Endothelial cell of umbilical vein (primary cell): ENCODE data around the gene C20orf144. TPM values are rescaled to one million over a fixed set of nuclear protein-coding genes. Genes with fewer than 3 reads are reported as not detected.

Experiments used
- BruUV-seq: library from RNA; stranded (reverse); fragments of 400-500 nt; replicated peaks from 2 replicates; lab custom pipeline; 2021; lab: Mats Ljungman, UMichigan
- CTCF ChIA-PET: fragments of 300-600, 350-600 bp; sonication (Branson Sonifier 250); formaldehyde crosslinking; loops from one replicate; lab custom pipeline; 2021; ENCODE audit warnings: antibody characterized with exemption, inconsistent platforms; lab: Charles Lee
- POLR2A ChIA-PET: fragments of 300-600, 350-600 bp; sonication (Branson Sonifier 250); formaldehyde crosslinking; loops from one replicate; lab custom pipeline; 2021; ENCODE audit warnings: antibody characterized with exemption, inconsistent platforms; lab: Charles Lee
- DNase-seq: peaks from one replicate; pipeline ENCODE4 v3.0.0-alpha.2; 2011; ENCODE audit warnings: low read depth, low spot score
- FAIRE-seq: peaks from 2 replicates; lab custom pipeline; 2011; peaks lifted over from hg19 to GRCh38; lab: Jason Lieb, UNC
- H2AFZ ChIP-seq: 2 replicates; pipeline ENCODE4 v1.6.0; 2012; ENCODE audit warnings: low read depth, low read length, control low read depth, inconsistent platforms
- H3K27ac ChIP-seq: 2 replicates; pipeline ENCODE4 v1.5.1; 2011; ENCODE audit warnings: low read depth, mild to moderate bottlenecking, control low read depth, low read length, moderate library complexity; ENCODE audit not compliant: insufficient read depth
- H3K27me3 ChIP-seq, 2 experiments: 2 replicates each; pipeline versions ENCODE4 v1.6.0 to v1.6.1; 2011; ENCODE audit warnings: low read length in 2 of 2, mixed read lengths in 1 of 2; ENCODE audit not compliant: control insufficient read depth in 2 of 2, insufficient read depth in 2 of 2
- H3K36me3 ChIP-seq, 2 experiments: 2 replicates in 1 of 2; 3 replicates in 1 of 2; pipeline ENCODE4 v1.5.1; 2011; ENCODE audit warnings: low read length in 2 of 2, mild to moderate bottlenecking in 1 of 2, moderate library complexity in 1 of 2; ENCODE audit not compliant: control insufficient read depth in 2 of 2, insufficient read depth in 2 of 2; ENCODE audit errors: extremely low read depth in 1 of 2
- H3K4me1 ChIP-seq: 3 replicates; pipeline ENCODE4 v1.5.1; 2011; ENCODE audit warnings: mild to moderate bottlenecking, low read length; ENCODE audit not compliant: control insufficient read depth, insufficient read depth; ENCODE audit errors: extremely low read depth
- H3K4me2 ChIP-seq: 2 replicates; pipeline ENCODE4 v1.6.1; 2011; ENCODE audit warnings: low read length, control low read depth, mixed read lengths; ENCODE audit not compliant: insufficient read depth
- H3K4me3 ChIP-seq, 3 experiments: fragments of 200-600 bp in 1 of 3; sonication (generic), shearing (Covaris generic) in 1 of 3; replicated peaks in 1 of 3; 2 replicates each; pipeline ENCODE4 v1.5.1; 2011 to 2016; ENCODE audit warnings: control low read depth in 3 of 3, low read length in 3 of 3, mild to moderate bottlenecking in 2 of 3, inconsistent platforms in 1 of 3, low read depth in 1 of 3, moderate library complexity in 1 of 3; ENCODE audit not compliant: insufficient read depth in 1 of 3
- H3K79me2 ChIP-seq: 2 replicates; pipeline ENCODE4 v1.6.0; 2012; ENCODE audit warnings: low read length, inconsistent platforms; ENCODE audit not compliant: control insufficient read depth, insufficient read depth
- H3K9ac ChIP-seq: replicated peaks from 2 replicates; pipeline ENCODE3; 2011; ENCODE audit warnings: low read length, control low read depth; ENCODE audit not compliant: insufficient read depth; ENCODE audit errors: extremely low read depth
- H3K9me1 ChIP-seq: replicated peaks from 3 replicates; pipeline ENCODE4 v1.6.0; 2011; ENCODE audit warnings: mild to moderate bottlenecking, low read length; ENCODE audit not compliant: control insufficient read depth, insufficient read depth; ENCODE audit errors: extremely low read depth
- H3K9me3 ChIP-seq: replicated peaks from 2 replicates; pipeline ENCODE4 v1.5.1; 2012; ENCODE audit warnings: low read length, inconsistent platforms; ENCODE audit not compliant: control insufficient read depth, insufficient read depth
- H4K20me1 ChIP-seq: replicated peaks from 2 replicates; pipeline ENCODE3; 2011; ENCODE audit warnings: mild to moderate bottlenecking, low read length; ENCODE audit not compliant: control insufficient read depth, insufficient read depth; ENCODE audit errors: extremely low read depth
- EZH2 ChIP-seq: IDR thresholded peaks from 2 replicates; pipeline ENCODE4 v1.6.1; 2012; ENCODE audit warnings: borderline replicate concordance, low read depth, mild to moderate bottlenecking, moderate library complexity, low read length, inconsistent platforms; ENCODE audit not compliant: severe bottlenecking
- GATA2 ChIP-seq: IDR thresholded peaks from 2 replicates; pipeline ENCODE4 v1.7.0; 2011; ENCODE audit warnings: low read depth, mild to moderate bottlenecking, moderate library complexity, mixed read lengths, low read length; ENCODE audit not compliant: insufficient read length, insufficient read depth
- JUN ChIP-seq: IDR thresholded peaks from 2 replicates; pipeline ENCODE4 v1.6.1; 2011; ENCODE audit warnings: borderline replicate concordance, low read depth; ENCODE audit not compliant: insufficient read length, insufficient read depth
- MYC ChIP-seq: IDR thresholded peaks from one replicate; pipeline ENCODE4 v1.6.1; 2011; ENCODE audit warnings: mild to moderate bottlenecking, low read depth, low read length
- POLR2A ChIP-seq: IDR thresholded peaks from 2 replicates; pipeline ENCODE4 v1.6.1; 2012; ENCODE audit warnings: low read depth, mild to moderate bottlenecking, control low read depth, low read length
- dilution Hi-C: fragments of 300-500 bp; cut with MboI; formaldehyde crosslinking; loops from one replicate; pipeline ENCODE4 v1.15.0; 2019; ENCODE audit warnings: low sequenced_read_pairs; ENCODE audit not compliant: extremely low pct_ligation_motif_present
- intact Hi-C: fragments of 100-400 bp; cut with micrococcal nuclease; formaldehyde crosslinking; loops from one replicate; pipeline ENCODE4 v1.10.0; 2022
- polyA plus RNA-seq, 4 experiments: library from polyadenylated mRNA; depleted of rRNA in 3 of 4; stranded (reverse) in 3 of 4; unstranded in 1 of 4; fragments of >200 nt; gene quantifications; 2 replicates each; pipeline versions ENCODE4 v1.2.1 to v1.2.3, GENCODE V29; 2011 to 2012; ENCODE audit warnings: missing spikeins in 1 of 4
- total RNA-seq: library from RNA; stranded (reverse); gene quantifications from 2 replicates; pipeline ENCODE4 v1.2.3, GENCODE V29; 2021
- TF ChIP-seq, protein P1 (sequence below): IDR thresholded peaks from 2 replicates; pipeline ENCODE4 v1.6.1; 2011; ENCODE audit not compliant: insufficient read depth, insufficient read length
- TF ChIP-seq, protein P2 (sequence below), 2 donors: IDR thresholded peaks; 1 replicate in 1 of 2; 2 replicates in 1 of 2; pipeline ENCODE4 v1.5.1; 2011; ENCODE audit warnings: low read length in 2 of 2, mild to moderate bottlenecking in 2 of 2, moderate library complexity in 2 of 2, control low read depth in 1 of 2, inconsistent platforms in 1 of 2, low read depth in 1 of 2; ENCODE audit not compliant: insufficient read depth in 1 of 2; ENCODE audit errors: extremely low read depth in 1 of 2

The C20orf144 gene
- total and polyA plus RNA-seq, 2 donors (not counting 3 experiments of a cell fraction or from before 2014, with no cell fraction given), result not detected

DNA sequence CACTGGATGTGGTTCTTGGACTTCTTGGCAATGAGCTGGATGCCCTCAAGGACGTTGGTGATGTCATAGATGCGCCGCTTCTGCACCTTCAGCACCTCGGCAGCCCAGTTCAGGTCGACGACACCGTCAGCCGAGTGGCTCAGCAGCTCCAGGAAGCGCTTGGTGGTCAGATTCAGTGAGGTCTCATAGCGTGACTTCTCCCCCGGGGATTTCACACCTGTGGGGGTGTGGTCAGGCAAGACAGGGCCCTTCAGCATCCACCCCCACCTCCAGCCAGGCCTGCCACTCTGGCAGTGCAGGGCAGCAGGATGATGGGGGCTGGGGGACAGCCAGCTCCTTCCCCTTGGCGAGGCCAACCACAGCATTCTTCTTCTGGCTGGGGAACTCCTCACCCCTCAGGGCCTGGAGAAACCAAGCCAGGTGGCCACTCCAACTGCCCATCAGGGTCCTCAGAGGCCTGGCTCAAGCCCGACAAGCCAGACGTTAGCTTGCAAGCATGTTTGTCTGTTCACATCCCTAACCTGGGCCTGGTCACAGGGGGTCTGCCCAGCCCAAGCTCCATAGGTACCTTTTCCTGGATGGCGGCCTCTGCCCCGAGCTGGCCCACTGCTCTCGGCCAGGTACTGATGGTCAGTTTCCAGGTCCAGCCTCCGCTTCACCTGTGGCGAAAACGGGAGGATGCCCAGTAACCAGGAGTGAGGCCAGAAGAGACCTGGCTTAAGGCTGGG lies 17.8 kb downstream of the C20orf144 start:
- ChIA-PET POLR2A (no interaction called here), CTCF (interaction anchor here (1.0 to 2.9 kb wide), 3 partner anchors 10 to 52 kb away, joined by 3 to 10 read pairs (median 4); partner anchors contain the start of gene ZNF341)
- BruUV-seq, result no TSS peak
- FAIRE-seq (no peak), DNase-seq (no peak)
- intact Hi-C loops (no loop called here), dilution Hi-C loops (no loop called here)
- H3K9ac ChIP-seq, result no peak overlapping the region
- H3K9me1 ChIP-seq, result no peaks in the 10 kb centered on the region
- no peak overlapping the region for H3K4me3 ChIP-seq
- no peaks in the 10 kb centered on the region for H3K27me3 ChIP-seq
- peaks cover 22% of the 10 kb centered on the region for H3K79me2 ChIP-seq
- H3K4me2 ChIP-seq, result no peak overlapping the region
- H3K27ac ChIP-seq, result no peak overlapping the region
- H3K4me1 ChIP-seq, result peaks cover 14% of the 10 kb centered on the region
- no peak overlapping the region for H2AFZ ChIP-seq
- no peaks in the 10 kb centered on the region for H3K36me3 ChIP-seq
- no peak for TF ChIP-seq POLR2A
- TF ChIP-seq EZH2, result no peak
- TF ChIP-seq, protein P1, sequence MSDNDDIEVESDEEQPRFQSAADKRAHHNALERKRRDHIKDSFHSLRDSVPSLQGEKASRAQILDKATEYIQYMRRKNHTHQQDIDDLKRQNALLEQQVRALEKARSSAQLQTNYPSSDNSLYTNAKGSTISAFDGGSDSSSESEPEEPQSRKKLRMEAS, result no peak
- no peak for TF ChIP-seq GATA2
- no peak for TF ChIP-seq MYC
- TF ChIP-seq, protein P2, sequence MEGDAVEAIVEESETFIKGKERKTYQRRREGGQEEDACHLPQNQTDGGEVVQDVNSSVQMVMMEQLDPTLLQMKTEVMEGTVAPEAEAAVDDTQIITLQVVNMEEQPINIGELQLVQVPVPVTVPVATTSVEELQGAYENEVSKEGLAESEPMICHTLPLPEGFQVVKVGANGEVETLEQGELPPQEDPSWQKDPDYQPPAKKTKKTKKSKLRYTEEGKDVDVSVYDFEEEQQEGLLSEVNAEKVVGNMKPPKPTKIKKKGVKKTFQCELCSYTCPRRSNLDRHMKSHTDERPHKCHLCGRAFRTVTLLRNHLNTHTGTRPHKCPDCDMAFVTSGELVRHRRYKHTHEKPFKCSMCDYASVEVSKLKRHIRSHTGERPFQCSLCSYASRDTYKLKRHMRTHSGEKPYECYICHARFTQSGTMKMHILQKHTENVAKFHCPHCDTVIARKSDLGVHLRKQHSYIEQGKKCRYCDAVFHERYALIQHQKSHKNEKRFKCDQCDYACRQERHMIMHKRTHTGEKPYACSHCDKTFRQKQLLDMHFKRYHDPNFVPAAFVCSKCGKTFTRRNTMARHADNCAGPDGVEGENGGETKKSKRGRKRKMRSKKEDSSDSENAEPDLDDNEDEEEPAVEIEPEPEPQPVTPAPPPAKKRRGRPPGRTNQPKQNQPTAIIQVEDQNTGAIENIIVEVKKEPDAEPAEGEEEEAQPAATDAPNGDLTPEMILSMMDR (IDR thresholded peaks at IDR 0.05; ENCODE audit: extremely low read depth in 1 of 2, insufficient read depth in 1 of 2, low read depth in 1 of 2, low read length in 2 of 2), result no peak
- no peak for TF ChIP-seq JUN
- no peaks in the 10 kb centered on the region for H4K20me1 ChIP-seq
- no peaks in the 10 kb centered on the region for H3K9me3 ChIP-seq
